SK-N-SH (cell line): ENCODE results near the gene GUCY1A1.

Experiments
- CTCF ChIP-seq: fragments of 200-600 bp; sonication (generic); IDR thresholded peaks from 2 replicates; pipeline ENCODE4 v1.6.1; 2017; ENCODE audit warnings: antibody characterized with exemption, mild to moderate bottlenecking, moderate library complexity
- RFX5 ChIP-seq: IDR thresholded peaks from 2 replicates; pipeline ENCODE4 v1.6.1; 2012; ENCODE audit warnings: mild to moderate bottlenecking, improper control_type of control experiment, low read length
- YY1 ChIP-seq: IDR thresholded peaks from 2 replicates; pipeline ENCODE4 v1.4.0; 2012; ENCODE audit warnings: low read depth, mild to moderate bottlenecking

GRCh38 chr4:155765149-155765548 lies 98.5 kb downstream of the GUCY1A1 start:
- TF ChIP-seq CTCF (no peak), RFX5 (no peak), YY1 (no peak)
